ENCODE data around the gene ERAS.
"Not testable (repeated sequence)": the region's sequence is repeated elsewhere in the genome, so short reads cannot be mapped to it uniquely, and the experiment has no call there.

The ERAS gene

DNA sequence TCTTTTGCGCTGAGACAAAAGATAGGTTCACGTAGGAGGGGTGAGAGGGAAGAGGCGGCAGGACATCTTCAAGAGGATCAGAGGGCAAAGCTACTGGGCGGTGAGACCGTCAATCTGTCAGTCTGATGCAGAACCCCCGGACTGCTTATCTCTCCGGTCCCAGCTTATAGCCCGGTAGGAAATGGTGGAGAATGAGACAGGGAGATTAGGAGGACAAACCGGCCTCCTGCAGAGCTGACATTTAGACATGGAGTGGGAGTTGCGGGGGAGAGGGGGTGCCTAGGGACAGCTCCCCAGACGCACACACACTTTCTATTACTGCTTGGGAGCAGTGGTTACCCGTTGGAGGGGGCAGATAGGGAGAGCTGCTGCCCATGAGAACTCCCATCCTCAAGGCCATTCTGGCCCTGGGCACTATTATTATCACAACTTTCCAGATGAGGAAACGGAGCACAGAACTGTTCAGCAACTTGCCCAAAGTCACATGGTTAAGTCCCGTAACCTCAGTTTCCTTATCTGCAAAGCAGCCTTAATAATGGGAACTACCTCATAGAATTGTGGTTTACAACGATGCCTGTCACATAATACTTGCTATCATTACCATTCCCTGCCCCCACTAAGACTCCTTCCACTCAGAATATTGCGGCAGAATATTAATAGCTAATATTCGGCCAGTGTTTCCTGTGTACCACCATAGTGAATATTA, 25.6 kb upstream of the ERAS start:
- DNase-seq: no peak

GRCh38 chrX:48801280-48802088, 24.8 kb upstream of the ERAS start, which contains the start of gene HDAC6:
TSS of gene HDAC6 (plus strand) at chrX:48802067. CDS start at chrX:48802693, 626 bp downstream.
- DNase-seq: peak; percentile 98

DNA sequence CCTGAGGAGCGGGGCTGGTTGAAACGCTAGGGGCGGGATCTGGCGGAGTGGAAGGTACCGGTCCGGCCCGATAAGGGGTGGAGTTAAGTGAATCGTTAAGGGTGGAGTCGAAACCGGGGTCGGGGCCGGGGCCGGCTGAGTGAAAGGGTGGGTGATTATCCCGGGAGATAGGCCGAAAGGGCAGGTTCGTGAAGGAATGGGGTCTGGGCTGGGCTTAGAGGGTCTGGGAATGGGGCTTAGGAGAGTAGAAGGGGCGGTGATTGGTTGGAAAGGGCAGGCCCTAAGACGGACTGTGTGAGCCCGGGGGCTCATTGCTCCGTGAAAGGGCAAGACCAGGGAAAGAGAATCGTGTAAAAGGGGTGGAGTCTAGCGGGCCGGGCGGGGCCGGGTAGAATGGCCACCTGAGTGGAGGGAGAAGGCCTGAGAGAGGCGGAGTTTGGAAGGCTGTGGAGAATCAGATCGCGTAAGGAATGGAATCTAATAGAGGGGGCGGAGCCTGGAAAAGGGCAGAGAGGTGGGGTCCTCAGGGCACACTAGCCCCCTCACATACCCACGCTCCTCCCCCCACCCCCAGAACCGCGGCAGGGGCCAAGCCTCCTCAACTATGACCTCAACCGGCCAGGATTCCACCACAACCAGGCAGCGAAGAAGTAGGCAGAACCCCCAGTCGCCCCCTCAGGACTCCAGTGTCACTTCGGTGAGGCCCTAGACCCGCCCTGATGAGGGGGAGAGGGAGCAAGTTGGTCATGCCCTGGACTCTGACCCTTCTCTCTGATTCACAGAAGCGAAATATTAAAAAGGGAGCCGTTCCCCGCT, 24.0 kb upstream of the ERAS start:
- peak; percentile 85 to 89 for DNase-seq

GRCh38 chrX:48802905-48803200, 23.5 kb upstream of the ERAS start:
- no peak for DNase-seq

GRCh38 chrX:48806081-48806480, 20.2 kb upstream of the ERAS start:
- DNase-seq: no peak

GRCh38 chrX:48813644-48814043, 12.7 kb upstream of the ERAS start:
- no peak for DNase-seq

DNA sequence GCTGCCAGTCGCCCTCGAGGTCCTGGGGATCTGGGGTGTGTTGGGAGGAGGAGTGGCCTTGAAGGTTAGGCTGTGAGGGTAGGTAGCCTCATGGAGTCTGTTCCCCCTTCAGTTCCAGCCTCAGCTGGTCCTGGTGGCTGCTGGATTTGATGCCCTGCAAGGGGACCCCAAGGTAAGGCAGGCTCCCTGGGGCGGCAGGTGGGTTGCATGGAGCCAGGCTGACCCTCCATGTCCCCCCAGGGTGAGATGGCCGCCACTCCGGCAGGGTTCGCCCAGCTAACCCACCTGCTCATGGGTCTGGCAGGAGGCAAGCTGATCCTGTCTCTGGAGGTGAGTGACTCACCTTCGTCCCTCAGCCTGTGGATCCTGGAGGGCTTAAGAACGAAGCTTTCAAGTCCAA, 11.6 kb upstream of the ERAS start:
- DNase-seq: no peak

- DNase-seq: no peak
Measured at GRCh38 chrX:48815266-48815665, 11.0 kb upstream of the ERAS start.

GRCh38 chrX:48816014-48816810, 10.1 kb upstream of the ERAS start:
- DNase-seq: no peak

DNA sequence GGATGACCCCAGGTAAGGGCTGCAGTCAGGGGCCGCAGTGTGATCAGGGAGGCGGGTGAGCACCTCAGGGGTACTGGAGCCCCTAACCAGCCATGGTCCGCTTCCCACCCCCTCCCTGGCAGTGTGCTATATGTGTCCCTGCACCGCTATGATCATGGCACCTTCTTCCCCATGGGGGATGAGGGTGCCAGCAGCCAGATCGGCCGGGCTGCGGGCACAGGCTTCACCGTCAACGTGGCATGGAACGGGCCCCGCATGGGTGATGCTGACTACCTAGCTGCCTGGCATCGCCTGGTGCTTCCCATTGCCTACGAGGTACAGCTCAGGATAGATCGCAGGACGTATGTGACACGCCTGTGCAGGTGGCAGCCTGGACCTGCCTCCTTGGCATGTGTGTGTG, 8.2 kb upstream of the ERAS start:
- DNase-seq: no peak

DNA sequence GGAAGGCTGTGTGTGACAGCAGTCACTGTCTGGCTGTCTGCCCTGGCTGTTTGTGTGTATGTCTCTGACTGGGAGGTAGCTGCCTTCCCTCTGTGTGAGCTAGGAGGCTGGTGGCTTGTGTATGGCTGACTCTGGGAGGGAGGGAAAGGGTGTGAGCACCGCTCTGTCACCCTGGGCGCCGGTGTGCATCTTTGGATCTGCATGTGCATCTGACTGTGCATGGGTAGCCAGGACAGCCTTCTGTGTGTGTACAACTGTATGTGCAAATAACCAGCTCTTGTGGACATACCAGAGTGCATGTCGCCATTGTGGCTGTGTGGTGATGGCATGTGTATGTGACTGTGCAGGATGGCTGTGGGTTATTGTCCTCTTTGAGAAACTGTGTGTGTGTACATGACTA, 7.4 kb upstream of the ERAS start:
- DNase-seq: no peak

DNA sequence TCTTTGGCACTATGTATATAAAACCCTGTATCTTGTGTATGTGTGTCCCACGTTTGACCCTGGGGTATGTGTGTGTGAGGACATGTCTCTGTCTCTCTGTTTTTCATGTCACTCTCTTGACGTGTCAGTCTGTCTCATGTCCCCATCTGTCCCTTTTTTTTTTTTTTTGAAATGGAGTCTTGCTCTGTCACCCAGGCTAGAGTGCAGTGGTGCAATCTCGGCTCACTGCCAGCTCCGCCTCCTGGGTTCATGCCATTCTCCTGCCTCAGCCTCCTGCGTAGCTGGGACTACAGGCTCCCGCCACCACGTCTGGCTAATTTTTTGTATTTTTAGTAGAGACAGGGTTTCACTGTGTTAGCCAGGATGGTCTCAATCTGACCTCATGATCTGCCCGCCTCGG, 6.9 kb upstream of the ERAS start:
- DNase-seq: not testable (repeated sequence)

- no peak for DNase-seq
Measured at GRCh38 chrX:48823053-48823452, 3.3 kb upstream of the ERAS start.

DNA sequence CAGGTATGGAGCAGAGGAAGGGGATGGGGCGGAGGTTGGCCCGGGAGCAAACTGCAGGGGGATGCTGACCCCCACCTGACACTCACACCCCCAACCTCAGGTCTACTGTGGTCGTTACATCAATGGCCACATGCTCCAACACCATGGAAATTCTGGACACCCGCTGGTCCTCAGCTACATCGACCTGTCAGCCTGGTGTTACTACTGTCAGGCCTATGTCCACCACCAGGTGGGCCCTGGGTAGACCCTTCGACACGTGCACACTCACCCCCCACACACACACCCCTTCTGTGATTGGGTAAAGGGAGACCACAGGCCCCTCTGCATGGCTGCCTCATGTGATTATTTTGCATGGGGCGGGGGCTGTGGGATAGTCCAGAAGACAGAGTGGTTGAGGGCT, 2.2 kb upstream of the ERAS start:
- DNase-seq: no peak

DNA sequence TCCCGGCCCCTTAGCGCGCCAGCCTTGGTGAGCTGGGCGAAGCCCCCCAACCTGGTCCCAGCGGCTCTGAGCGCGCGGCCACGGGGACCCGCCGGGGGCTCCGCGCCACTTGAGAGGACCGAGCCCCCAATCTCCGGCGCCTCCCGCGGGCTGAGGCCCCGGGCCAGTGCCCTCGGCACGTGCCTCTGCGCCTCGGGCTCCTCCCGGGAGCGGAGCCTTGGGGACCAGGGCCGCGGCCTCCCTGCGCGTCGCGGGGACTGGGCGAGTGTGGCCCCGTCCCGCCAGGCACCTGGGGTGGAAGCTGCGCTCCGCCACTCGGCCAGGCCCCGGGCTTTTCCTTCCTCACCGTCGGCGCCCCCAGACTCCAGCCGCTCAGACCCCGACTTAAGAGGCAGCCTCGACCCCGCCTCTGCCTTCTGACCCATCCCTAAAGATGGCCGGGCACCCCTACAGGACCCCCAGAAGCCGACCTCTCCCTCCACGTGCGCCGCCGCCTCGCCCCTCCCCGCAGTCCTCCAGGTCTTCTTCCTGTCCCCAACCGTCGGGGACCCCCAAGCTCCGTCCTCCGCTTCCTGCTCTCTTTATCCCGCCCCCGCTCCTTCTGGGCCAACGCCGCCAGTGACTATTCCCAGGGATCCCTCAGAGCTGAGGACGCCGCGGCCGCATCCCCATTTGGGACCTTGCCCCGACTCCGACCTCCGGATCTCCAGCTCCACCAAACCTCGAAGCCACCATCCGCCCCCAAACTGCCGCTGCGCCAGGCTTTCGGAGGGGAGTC, 752 bp downstream of the ERAS start:
- DNase-seq: no peak

GRCh38 chrX:48827654-48827968, 1.3 kb downstream of the ERAS start:
- DNase-seq: no peak

DNA sequence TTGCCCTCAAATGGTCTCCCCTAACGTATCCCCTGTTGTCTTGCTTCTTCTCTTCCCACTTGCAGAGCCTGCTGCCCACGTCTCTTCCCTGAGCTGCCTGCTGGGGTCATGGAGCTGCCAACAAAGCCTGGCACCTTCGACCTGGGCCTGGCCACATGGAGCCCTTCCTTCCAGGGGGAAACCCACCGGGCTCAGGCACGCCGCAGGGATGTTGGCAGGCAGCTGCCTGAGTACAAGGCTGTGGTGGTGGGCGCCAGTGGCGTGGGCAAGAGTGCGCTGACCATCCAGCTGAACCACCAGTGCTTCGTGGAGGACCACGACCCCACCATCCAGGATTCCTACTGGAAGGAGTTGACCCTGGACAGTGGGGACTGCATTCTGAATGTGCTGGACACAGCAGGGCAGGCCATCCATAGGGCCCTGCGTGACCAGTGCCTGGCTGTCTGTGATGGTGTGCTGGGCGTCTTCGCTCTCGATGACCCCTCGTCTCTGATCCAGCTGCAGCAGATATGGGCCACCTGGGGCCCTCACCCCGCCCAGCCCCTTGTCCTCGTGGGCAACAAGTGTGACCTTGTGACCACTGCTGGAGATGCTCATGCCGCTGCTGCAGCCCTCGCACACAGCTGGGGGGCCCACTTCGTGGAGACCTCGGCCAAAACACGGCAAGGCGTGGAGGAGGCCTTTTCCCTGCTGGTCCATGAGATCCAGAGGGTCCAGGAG, 2.9 kb downstream of the ERAS start:
- no peak for DNase-seq

DNA sequence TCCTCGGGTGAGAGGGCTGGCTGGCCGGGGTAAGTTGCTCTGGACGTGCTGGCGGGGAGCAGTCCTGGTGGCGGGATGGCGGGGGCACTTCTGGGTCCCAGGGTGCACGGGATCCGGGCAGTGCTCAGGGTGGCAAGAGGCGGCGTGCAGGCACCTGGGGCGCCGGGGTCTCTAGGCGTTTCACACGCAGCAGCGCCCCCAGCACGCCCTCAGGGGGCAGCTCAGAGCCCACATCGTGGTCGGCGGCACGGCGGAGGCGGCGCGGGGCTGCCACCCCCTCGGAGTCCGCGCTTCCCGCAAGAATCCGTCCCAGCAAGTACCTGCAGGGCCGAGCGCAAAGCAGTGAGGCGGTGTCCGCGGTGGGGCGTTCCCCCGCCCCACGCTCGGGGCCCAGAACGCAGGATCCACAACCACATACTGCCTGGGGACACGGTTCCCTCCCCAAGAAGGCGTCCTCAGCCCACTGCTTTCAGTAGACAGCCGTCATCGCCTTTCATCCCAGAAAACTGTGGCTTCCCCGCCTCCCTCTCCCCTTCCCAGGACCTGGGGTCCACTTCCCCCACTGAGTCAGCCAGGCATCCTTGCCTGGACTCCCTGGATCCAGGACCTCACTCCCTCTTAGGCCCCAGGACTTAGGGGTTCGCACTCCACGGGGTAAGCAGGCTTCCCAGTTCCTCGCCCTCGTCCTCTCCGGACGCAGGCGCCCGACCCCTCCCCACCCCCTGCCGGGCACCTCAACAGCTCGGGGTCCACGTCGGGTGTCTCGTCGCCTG, 5.0 kb downstream of the ERAS start:
- DNase-seq: no peak

DNA sequence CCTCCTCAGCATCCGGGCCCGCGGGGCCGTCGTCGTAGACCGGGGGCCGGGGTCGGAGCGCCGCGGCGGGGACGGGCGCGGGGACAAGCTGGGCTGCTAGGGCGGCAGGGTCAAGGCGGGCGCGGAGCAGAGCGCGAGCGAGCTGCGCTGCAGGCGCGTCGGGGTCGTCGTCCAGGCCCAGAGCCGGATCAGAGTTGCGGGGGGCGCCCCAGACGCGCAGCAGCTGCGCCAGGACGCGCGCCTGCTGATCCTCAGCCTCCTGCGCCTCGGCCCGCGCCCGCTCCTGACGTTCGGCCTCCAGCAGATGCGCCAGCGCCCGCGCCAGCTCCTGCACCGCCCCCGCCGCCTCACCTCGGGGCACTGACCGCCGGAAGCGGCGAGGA, 5.6 kb downstream of the ERAS start:
- no peak for DNase-seq

DNA sequence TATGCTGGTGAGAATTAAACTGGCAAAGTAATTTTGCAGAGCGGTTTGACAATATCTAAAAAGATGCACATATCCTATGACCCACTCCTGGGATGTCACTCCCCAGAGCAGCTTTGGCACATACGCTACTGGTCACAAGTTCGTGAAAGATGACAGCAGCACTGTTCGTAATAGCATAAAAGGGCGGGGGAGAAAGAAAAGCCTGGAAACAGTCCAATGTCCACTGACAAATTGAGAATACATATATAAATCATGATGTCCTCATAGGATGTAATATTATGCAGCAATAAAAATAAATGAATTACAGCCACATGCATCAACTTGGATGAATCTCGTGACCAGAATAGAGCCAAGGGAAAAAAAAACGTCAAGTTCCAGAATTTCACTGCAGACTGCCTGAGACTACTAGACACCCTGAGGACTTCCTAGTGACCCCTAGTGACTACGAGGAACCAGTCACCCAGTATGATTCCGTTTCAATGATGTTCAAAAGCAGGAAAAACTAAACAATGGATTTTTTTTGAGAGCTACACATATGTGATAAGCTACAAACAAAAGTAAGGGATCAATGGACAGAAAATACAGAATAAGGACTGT, 7.3 kb downstream of the ERAS start:
- DNase-seq: peak in 1 of 2 experiments; percentile 23

DNA sequence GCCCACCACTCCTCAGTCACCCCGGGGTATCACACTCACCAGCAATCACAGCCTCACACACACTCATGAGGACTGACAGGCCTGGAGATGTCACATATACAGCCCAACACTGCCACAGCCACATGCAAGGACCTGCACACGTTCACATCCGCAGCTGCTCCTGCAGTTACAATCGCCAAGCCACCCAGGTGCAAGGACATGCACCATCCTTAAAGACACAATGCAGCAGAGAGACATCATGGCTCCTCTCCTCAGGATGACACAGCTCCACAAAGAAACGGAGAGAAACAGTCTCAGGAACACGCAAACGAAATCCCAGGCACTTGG, 8.0 kb downstream of the ERAS start:
- DNase-seq: peak in 1 of 2 experiments; percentile 15
